Lower leg skin (tissue), 3 donors: ENCODE data around the gene KCNE4.

Experiments
- CTCF ChIP-seq, 3 donors: fragments of 450-650 bp; IDR thresholded peaks; one replicate each; pipeline ENCODE4 v1.5.1; 2016; ENCODE audit warnings: antibody characterized with exemption in 3 of 3, mild to moderate bottlenecking in 3 of 3, moderate library complexity in 2 of 3
- POLR2A ChIP-seq, 2 donors: fragments of 450-650 bp; IDR thresholded peaks; one replicate each; pipeline ENCODE4 v1.6.1; 2016 to 2017; ENCODE audit warnings: antibody characterized with exemption in 2 of 2, mild to moderate bottlenecking in 1 of 2, moderate library complexity in 1 of 2

- TF ChIP-seq POLR2A (IDR thresholded peaks at IDR 0.05) (no peak), CTCF (IDR thresholded peaks at IDR 0.05) (no peak)
Measured at GRCh38 chr2:223019390-223019930, 32.5 kb upstream of the KCNE4 start.
